Measurements from ENCODE around the gene CGA.

Gene CGA

GRCh38 chr6:87092435-87092834 is 2.5 kb downstream of the CGA start:
- TF ChIP-seq CTCF (conservative IDR thresholded peaks at IDR 0.05; ENCODE audit: low read length), result no peak
- no peak for DNase-seq (ENCODE audit: low read depth)
- no peak overlapping the region for H3K4me3 ChIP-seq (ENCODE audit: low read length)

- no peak for TF ChIP-seq CTCF (conservative IDR thresholded peaks at IDR 0.05; ENCODE audit: low read length)
- no peak overlapping the region for H3K4me3 ChIP-seq (ENCODE audit: low read length)
These were observed 5.8 kb downstream of the CGA start for GRCh38 chr6:87089135-87089534.

GRCh38 chr6:87088076-87088475 is 6.8 kb downstream of the CGA start:
- TF ChIP-seq CTCF (conservative IDR thresholded peaks at IDR 0.05; ENCODE audit: low read length), result no peak
- no peak for DNase-seq (ENCODE audit: low read depth)
- H3K4me3 ChIP-seq (ENCODE audit: low read length), result no peak overlapping the region

More at GRCh38 chr6:87089135-87089534, 5.8 kb downstream of the CGA start:
- no peak for DNase-seq (ENCODE audit: low read depth)

- DNase-seq (ENCODE audit: low read depth), result no peak
- no peak for TF ChIP-seq CTCF (conservative IDR thresholded peaks at IDR 0.05; ENCODE audit: low read length)
- H3K4me3 ChIP-seq (ENCODE audit: low read length), result no peak overlapping the region
These were observed 12.7 kb downstream of the CGA start for GRCh38 chr6:87082160-87082721.

GRCh38 chr6:87078983-87079616 is 15.8 kb downstream of the CGA start:
- peak; percentile 97 for TF ChIP-seq CTCF (conservative IDR thresholded peaks at IDR 0.05; ENCODE audit: low read length)
- peak; percentile 59 for DNase-seq (ENCODE audit: low read depth)
- no peak overlapping the region for H3K4me3 ChIP-seq (ENCODE audit: low read length)

- no peak for DNase-seq (ENCODE audit: low read depth)
- TF ChIP-seq CTCF (conservative IDR thresholded peaks at IDR 0.05; ENCODE audit: low read length), result no peak
- no peak overlapping the region for H3K4me3 ChIP-seq (ENCODE audit: low read length)
These were observed 19.7 kb downstream of the CGA start for GRCh38 chr6:87075168-87075567.

- TF ChIP-seq CTCF (conservative IDR thresholded peaks at IDR 0.05; ENCODE audit: low read length), result no peak
- DNase-seq (ENCODE audit: low read depth), result no peak
- H3K4me3 ChIP-seq (ENCODE audit: low read length), result no peak overlapping the region
These were observed 20.7 kb downstream of the CGA start for GRCh38 chr6:87074101-87074621.
